GM18517 (cell line): Measurements from ENCODE around the gene POLD3.
"Not testable (repeated sequence)": the region's sequence is repeated elsewhere in the genome, so short reads cannot be mapped to it uniquely, and the experiment has no call there.

Experiments used
- ATAC-seq: cut with Tn5 transposase; IDR thresholded peaks from one replicate; pipeline ENCODE4 v1.9.1; 2021; ENCODE audit warnings: mild to moderate bottlenecking, moderate library complexity; ENCODE audit not compliant: unreplicated experiment

Gene POLD3

GRCh38 chr11:74579577-74580270 is 12.7 kb upstream of the POLD3 start:
- ATAC-seq, result no peak

- ATAC-seq, result no peak
Observed at GRCh38 chr11:74581954-74582547, 10.3 kb upstream of the POLD3 start.

GRCh38 chr11:74583024-74583624 is 9.3 kb upstream of the POLD3 start:
- no peak for ATAC-seq

DNA sequence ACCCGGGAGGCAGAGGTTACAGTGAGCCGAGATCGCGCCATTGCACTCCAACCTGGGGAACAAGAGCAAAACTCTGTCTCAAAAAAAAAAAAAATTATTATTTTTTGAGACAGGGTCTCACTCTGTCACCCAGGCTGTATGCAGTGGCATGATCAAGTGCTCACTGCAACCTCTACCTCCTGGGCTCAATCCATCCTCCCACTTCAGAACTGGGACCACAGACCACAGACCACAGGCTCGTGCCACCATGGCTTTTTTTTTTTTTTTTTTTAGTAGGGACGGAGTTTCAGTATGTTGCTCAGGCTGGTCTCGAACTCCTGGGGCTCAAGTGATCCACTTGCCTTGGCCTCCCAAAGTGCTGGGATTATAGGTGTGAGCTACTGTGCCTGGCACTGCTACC is 1.9 kb upstream of the POLD3 start:
- ATAC-seq, result not testable (repeated sequence)

GRCh38 chr11:74592063-74592440 is 330 bp upstream of the POLD3 start:
- ATAC-seq, result no peak

DNA sequence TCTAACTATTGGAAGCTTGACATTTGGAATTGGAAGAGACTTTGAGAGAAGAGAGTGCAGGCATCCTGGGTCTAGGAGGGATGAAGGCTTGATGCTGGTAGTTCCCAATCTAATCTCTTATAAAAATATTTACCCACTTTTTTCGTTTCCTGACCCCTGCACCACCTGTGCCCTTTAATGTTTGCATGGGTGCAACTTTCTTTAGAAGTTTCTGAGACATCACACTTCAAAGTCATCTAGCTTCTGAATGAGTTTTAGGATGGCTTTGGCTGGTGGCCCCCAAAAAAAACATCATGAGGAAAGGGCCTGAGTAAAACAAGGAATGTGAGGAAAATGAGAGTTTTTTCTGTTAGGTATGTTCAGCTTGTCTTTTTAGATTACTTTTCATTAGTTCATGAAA is 1.1 kb downstream of the POLD3 start:
- no peak for ATAC-seq

GRCh38 chr11:74602637-74603556 is 10.5 kb downstream of the POLD3 start:
- no peak for ATAC-seq

DNA sequence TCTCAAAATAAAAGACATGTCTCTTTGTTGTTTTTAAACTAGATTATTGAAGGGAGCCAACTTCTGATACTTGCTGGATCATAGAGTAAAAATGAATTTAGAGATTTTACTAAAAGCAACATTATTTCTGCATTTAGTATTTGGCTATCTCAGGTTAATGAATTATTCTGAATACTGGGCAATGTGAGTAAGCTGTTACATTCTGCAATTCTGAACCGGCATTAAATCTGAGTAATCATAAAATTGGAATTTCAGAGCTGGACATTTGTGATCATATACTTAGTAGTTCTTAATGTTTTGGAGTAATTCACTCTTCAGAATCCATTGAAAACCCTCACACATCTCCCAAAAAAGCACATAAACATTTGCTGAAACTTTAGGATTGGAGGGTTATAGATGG is 11.5 kb downstream of the POLD3 start:
- no peak for ATAC-seq

GRCh38 chr11:74604311-74604710 is 11.9 kb downstream of the POLD3 start:
- no peak for ATAC-seq

- no peak for ATAC-seq
Observed at GRCh38 chr11:74605403-74605802, 13.0 kb downstream of the POLD3 start.

DNA sequence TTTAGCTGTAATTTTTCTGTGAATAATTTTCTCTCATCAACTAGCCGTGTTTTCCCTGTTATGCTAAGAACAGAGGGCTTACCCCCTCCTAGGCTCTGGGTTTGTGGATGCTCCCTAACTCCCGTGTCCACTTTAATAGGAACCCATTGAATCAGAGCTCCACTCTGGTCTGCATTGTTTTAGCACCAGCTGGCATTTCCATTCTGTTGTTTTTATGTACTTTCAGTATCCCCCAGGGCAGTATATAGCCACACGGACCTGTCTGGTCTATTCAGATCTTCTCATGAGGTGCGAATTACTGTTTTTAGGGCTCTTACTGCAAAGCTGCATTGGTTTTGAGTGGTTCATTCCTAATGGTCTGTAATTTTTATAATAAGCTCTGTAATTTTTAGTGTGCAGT is 16.0 kb downstream of the POLD3 start:
- ATAC-seq, result no peak

DNA sequence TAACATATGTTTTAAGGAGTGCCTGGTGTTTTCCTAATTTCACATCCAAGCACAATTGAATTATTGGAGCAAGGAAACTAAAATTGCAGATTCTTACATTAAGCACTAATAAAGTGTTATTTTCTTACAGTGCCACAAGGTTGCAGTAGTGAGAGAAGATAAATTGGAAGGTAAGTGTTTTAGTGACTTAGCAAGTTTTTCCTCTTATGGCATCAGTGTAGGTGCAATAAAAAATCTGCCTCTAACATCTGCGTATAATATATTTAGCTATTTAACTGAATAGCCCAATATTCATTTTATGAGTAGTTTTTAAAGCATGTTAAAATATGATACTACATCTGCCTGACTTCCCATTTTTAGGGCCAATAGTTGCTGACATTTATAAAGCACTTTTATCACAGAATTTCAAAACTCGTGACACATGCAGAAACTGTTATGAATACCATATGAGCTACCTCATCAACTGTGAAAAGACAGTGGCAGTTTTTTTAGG is 19.0 kb downstream of the POLD3 start:
- ATAC-seq, result no peak

DNA sequence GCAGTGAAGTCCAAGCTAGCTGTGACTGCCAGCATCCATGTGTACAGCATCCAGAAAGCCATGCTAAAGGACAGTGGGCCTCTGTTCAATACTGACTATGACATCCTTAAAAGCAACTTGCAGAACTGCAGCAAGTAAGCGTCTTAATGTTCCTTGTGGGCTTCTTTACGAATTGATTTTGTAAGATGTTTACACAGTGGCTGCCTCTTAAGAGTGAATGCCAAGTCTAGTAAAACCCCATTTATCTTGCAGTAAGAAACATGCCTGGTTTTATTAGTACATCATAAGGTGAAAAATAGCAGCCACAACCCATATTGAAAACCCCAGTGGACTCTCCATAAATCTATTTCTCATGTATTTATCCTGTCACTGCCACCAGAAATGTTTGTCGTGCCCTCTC is 20.5 kb downstream of the POLD3 start:
- ATAC-seq, result no peak

DNA sequence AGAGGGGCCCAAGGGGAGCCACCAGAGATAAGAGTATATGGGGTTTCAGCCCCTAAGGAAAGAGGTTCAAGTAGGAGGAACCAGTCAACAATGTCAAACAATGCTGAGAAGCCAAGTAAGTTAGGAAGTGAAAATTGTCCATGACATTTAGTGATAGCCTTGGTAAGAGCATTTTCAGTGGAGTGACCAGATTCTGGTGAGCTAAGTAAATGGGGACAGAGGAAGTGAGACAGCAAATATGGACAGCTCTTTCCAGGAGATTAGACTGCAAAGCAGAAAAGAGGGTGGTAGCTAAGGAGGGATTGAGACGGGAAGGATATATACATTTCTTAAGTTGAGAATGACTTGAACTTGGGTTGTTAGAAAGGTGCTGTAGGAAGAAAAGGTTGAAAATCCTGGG is 22.9 kb downstream of the POLD3 start:
- no peak for ATAC-seq

GRCh38 chr11:74615988-74616387 is 23.6 kb downstream of the POLD3 start:
- no peak for ATAC-seq

DNA sequence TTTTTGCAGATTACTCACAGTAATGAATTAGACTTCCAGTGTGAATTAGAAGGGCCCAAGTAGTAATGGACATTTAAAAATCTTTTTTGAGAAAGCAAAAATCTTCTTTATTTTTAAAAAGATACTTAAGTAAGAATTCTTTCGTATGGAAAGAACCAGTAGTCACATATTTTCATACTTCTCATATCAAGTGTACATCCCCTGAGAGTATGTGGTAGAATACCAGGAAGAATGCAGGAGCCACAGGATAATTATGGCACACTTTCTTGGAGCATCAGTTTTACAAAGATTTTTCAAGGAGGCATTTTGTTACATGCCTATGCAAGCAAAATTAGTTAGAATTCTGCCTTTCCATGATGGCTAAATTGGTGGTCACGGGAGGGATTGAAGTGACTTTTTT is 28.1 kb downstream of the POLD3 start:
- no peak for ATAC-seq

DNA sequence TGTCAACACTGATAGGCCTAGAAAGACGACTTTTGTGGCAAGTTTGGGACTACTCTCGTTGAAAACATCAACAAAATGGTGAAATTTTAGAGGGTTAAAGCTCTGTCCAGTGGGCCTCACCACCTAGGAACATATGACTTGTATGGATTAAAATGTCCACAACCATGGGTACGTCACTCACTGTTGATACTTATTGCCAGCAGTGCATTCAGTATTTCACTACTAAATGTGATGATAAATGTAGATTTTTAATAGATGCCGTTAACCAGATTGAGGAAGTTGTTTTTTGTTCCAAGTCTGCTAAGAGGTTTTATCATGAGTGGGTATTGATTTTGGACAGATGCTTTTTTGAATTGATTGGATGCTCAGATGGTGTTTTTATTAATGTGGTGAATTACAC is 33.7 kb downstream of the POLD3 start:
- ATAC-seq, result no peak

DNA sequence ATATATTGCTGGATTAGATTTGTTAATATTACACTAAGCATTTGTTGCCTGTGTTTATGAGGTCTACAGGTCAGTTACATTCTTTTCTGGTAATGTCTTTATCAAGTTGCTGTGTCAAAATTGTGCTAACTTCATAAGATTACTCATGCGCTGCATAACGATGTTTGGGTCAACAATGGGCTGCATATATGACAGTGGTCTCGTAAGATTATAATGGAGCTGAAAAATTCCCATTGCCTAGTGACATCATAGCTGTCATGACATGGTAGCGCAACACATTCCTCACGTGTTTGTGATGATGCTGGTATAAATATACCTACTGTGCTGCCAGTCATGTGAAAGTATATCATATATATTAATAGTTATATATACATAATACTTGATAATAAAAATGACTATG is 34.2 kb downstream of the POLD3 start:
- ATAC-seq, result no peak

DNA sequence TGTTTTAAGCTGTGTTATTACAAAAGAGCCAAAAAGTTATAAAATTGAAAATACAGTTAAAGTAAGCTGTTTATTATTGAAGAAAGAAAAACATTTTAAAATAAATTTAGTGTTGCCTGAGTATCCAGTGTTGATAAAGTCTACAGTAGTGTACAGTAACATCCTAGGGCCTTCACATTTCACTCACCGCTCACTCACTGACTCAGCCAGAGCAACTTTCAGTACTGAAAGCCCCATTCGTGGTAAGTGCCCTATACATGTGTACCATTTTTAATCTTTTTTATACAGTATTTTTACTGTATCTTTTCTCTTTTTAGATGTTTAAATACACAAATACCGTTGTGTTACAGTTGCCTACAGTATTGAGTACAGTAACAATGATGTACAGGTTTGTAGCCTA is 35.0 kb downstream of the POLD3 start:
- no peak for ATAC-seq

- no peak for ATAC-seq
Observed at GRCh38 chr11:74630043-74630442, 37.7 kb downstream of the POLD3 start.
